8988T (cell line): ENCODE data around the gene YIF1A.
"Not testable (repeated sequence)": the region's sequence is repeated elsewhere in the genome, so short reads cannot be mapped to it uniquely, and the experiment has no call there.

Source experiments
- DNase-seq: peaks from one replicate; pipeline ENCODE4 v3.0.0; 2011

Gene YIF1A

GRCh38 chr11:66267379-66268243 is 21.3 kb downstream of the YIF1A start:
- DNase-seq, result peak; percentile 94

DNA sequence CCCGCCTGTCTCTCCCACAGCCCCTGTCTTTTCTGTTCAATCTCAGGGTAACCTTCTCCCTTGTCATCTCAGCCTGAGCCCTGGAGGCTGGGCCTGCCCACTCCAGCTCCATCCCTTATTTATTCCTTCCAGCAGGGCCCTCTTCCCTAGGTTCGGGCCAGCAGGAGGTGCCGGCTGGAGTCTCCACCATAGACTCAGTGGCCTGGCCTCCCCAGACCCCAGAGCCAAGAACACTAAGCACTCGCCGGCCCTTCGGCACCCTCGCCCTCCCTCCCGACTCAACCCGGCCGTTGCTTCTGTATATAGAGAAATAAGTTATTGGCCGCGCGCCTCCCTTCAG is 21.9 kb downstream of the YIF1A start:
- DNase-seq, result no peak

DNA sequence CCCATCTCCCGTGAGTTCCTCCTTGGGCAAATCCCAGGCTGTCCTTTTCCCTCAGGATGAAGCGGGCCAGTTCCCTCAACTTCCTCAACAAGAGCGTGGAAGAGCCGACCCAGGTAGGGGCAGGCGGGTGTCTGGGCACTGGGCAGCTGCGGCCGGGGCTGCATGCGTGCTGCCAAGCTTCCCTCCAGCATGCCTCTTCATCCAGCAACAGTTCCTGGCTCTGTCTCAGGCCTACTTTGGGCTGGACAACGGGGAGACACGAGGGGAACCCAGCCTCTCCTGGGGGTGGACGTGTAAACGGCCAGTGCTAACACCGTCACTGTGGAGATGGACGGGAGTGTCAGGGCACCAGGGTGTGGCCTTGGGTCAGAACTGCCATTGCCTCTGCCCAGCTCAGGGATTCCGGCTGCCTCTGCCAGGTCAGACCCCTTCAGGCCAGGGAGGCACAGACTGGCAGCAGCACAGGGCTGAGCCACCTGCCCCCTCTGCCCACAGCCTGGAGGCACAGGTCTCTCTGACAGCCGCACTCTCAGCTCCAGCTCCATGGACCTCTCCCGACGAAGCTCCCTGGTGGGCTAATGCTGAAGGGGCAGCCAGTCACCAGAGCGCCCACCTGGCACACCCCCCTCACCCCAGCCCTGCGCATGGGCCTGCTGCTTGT is 22.4 kb downstream of the YIF1A start:
- DNase-seq, result no peak

DNA sequence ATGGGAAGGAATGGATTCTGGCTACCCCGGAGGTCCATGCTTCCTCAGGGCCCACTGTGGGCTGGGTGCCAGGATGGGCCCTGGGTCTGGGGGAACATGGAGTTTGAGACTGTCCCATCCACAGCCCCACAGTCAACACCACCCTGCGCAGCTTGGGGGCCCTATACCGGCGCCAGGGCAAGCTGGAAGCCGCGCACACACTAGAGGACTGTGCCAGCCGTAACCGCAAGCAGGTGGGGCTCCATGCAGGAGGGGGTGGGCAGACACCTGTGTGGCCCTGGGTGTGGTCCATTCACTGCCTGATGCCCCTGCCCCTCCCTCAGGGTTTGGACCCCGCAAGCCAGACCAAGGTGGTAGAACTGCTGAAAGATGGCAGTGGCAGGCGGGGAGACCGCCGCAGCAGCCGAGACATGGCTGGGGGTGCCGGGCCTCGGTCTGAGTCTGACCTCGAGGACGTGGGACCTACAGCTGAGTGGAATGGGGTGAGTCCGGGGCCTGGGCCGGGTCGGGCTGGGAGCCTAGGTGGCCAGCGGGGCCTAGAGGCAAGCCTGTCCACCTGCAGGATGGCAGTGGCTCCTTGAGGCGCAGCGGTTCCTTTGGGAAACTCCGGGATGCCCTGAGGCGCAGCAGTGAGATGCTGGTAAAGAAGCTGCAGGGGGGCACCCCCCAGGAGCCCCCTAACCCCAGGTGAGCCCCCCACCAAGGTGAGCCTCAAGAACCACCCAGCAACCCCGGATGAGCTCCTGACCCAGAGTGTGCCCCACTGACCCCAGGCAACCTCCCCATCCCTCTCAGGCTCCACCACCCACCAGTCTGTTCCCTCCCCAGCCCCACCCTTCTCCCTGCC is 23.2 kb downstream of the YIF1A start:
- DNase-seq, result no peak

GRCh38 chr11:66264914-66265313 is 24.0 kb downstream of the YIF1A start:
- DNase-seq, result no peak

DNA sequence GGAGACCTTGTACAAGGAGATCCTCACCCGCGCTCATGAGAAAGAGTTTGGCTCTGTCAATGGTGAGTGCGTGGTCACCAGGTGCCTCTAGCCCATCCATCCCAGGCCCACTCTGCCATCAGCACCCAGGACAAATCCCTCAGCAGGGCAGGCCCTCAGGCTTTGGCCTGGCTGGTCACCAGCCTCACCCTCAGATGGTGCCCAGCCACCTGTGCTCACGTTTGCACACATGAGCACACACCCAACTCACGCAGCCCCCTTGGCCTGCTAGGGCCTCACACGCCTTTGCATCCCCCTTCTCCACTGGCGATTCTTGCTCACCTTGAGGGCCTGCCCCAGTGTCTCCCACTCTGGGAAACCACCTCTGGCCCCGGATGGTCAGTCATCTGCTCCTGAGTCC is 24.6 kb downstream of the YIF1A start:
- no peak for DNase-seq

DNA sequence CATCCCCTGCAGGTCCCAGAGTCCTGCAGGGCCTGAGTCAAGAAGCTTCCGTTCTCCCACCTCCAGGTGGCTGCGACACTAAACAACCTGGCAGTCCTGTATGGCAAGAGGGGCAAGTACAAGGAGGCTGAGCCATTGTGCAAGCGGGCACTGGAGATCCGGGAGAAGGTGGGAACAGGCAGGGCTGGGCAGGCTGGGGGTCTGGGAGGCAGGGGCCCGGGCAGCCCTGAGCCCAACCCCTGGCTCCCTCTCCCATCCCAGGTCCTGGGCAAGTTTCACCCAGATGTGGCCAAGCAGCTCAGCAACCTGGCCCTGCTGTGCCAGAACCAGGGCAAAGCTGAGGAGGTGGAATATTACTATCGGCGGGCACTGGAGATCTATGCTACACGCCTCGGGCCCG is 25.2 kb downstream of the YIF1A start:
- no peak for DNase-seq

GRCh38 chr11:66263231-66263630 is 25.7 kb downstream of the YIF1A start:
- DNase-seq, result no peak

GRCh38 chr11:66262696-66263095 is 26.2 kb downstream of the YIF1A start:
- DNase-seq, result no peak

DNA sequence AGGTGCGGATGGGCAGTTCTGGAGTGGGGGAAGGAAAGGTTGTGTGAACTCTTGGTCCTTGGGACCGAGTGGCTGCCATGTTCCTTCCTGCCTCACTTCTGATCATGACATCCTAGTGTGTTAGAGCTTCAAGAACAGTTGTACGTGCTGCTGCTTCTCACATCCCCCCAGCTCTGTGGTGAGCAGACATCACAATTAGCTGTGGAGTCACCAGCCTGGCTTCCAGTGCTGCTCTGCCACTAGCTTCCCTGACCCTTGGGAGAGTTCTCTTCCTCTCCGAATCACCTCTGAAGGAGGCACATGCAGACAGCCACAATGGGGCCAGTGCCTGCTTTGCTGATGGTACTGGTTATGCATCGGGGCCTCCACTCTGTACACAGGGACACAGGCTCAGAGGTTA is 26.8 kb downstream of the YIF1A start:
- DNase-seq, result no peak

DNA sequence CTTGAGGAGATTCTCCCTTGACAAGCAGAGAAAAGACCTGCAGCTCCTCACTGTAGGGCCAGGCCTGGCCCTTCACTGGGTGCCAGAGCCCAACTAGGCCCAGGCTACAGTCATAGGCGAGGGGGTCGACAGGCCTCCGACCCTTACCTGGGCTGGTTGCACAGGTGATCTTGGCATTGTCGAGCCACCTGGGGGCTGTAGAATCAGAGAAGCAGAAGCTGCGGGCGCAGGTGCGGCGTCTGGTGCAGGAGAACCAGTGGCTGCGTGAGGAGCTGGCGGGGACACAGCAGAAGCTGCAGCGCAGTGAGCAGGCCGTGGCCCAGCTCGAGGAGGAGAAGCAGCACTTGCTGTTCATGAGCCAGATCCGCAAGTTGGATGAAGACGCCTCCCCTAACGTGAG is 27.4 kb downstream of the YIF1A start:
- no peak for DNase-seq

DNA sequence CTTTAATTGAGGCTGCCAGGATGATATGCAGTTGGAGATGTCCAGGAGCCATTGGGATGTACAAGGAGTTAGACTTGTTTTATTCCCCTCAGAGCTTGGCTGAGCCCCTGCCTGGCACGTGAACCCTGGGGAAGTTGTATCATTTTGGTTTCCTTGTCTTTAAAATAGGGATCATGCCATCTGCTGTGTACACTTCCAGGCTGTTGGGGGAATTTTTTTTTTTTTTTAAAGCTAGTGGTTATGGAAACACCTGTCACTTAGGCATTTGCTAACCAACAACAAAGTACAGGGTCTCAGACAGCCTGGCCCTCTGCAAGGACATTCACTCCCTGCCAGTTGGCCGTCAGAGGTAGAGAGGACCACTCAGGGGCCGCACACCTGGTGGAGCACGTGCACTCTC is 29.0 kb downstream of the YIF1A start:
- DNase-seq, result no peak

DNA sequence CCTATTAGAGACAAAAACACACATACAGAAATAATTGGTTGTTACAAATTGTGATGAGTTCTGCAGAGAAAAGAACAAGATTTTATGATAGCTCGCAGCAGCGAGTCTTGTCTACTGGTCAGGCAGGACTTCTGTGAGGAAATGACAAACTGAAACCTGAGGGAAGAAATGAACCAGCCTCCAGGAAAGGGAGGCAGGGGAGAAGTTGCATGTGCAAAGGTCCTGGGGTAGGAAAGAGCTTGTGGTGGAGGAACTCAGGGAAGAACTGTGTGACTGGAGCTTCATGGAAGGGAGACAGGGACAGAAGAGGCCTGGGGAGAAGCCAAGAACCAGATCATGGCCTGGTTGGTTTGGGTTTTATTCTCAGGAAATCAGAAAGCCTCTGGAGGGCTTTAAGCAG is 29.7 kb downstream of the YIF1A start:
- DNase-seq, result no peak

DNA sequence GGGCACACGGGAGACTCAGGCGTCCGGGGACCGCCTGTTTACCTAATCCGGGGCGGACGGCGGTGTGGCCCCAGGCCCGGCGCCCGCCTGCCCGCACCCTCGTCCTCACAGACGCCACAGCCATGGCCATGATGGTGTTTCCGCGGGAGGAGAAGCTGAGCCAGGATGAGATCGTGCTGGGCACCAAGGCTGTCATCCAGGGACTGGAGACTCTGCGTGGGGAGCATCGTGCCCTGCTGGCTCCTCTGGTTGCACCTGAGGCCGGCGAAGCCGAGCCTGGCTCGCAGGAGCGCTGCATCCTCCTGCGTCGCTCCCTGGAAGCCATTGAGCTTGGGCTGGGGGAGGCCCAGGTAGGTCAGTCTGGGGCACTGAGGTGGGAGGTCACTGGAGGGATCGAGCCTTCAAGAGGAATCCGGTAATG is 30.5 kb downstream of the YIF1A start:
- no peak for DNase-seq

- not testable (repeated sequence) for DNase-seq
Measured at GRCh38 chr11:66253081-66253480, 35.9 kb downstream of the YIF1A start.

DNA sequence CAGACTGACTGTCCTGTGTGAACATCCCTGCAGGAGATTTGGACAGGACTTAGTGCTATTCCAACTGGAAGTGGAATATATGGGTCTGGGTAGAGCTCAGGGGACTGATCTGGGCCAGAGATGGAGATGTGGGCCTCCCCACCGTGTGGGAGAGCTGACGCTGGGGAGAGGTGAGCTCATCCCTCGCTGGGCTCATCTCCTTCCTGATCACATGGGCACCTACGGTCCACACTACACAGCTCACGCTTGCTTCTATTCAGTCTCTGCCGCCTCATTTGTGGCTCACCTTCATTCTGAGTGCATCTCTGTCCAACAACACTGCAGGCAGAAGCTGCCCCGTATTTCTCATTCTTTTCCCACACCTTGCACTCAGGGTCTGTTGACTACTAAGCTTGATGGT is 37.1 kb downstream of the YIF1A start:
- DNase-seq, result no peak

DNA sequence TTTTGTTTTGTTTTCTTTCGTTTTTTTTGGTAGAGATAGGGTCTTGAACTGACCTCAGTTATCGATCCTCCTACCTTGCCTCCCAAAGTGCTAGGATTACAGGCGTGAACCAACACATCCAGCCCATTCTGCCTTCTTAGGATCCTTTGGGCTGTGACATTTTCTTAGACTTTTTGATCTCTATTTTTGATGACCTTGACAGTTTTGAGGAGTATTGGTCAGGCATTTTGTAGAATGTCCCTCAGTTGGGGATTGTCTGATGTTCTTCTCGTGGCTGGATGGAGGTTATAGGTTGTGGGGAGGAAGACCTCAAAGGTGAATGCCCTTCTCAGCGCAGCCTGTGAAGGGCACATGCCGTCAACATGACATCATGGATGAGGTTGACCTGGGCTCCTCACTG is 40.0 kb downstream of the YIF1A start:
- DNase-seq, result no peak

GRCh38 chr11:66247801-66248200 is 41.1 kb downstream of the YIF1A start:
- DNase-seq, result no peak

- no peak for DNase-seq
Measured at GRCh38 chr11:66247295-66247694, 41.6 kb downstream of the YIF1A start.

- no peak for DNase-seq
Measured at GRCh38 chr11:66243782-66244535, 45.0 kb downstream of the YIF1A start.

GRCh38 chr11:66242095-66242765 is 46.7 kb downstream of the YIF1A start:
- DNase-seq, result no peak

DNA sequence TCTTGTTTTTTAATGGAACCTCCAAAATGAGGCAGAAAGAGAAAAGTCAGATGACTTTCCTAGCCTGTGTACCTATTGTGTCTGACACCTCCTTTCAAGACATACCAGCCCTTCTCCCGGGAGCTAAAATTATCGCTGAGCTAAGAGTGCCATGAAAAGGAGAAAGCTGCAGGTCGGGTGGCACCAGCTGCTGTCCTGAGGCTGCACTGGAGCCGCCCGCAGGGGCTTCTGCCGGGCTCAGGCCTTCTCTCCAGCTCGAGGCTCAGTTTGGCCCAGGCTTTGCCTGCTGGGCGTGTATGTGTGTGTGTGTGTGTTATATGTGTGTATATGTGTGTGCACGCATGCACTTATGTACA is 48.2 kb downstream of the YIF1A start:
- DNase-seq, result no peak
